HepG2 (cell line): ENCODE results near the gene MCM3AP. TPM values are rescaled to one million over a fixed set of nuclear protein-coding genes. Genes with fewer than 3 reads are reported as not detected.

ENCODE experiments used
- ATAC-seq: fragments of 200-7000 bp; cut with Tn5 transposase; 3 replicates; pipeline ENCODE4 v1.9.1; 2020; ENCODE audit warnings: mild to moderate bottlenecking, moderate library complexity
- BruUV-seq: library from RNA; stranded (reverse); fragments of 400-500 nt; replicated peaks from 2 replicates; lab custom pipeline; 2021; lab: Mats Ljungman, UMichigan
- CTCF ChIA-PET: fragments of 300-600 bp; formaldehyde crosslinking; extraction: SDS; loops from one replicate; lab custom pipeline; 2021; ENCODE audit warnings: low total read pairs, inconsistent platforms, low intra/inter-chr PET ratio; lab: Yijun Ruan, JAX
- POLR2A ChIA-PET: fragments of 350-600 bp; sonication (Branson Sonifier 250); formaldehyde crosslinking; loops from one replicate; lab custom pipeline; 2020; ENCODE audit warnings: antibody characterized with exemption, inconsistent platforms; lab: Yijun Ruan, JAX
- DNase-seq: peaks from one replicate; pipeline ENCODE4 v3.0.0-alpha.2; 2015; ENCODE audit warnings: low spot score
- FAIRE-seq: peaks from 3 replicates; lab custom pipeline; 2011; peaks lifted over from hg19 to GRCh38; lab: Jason Lieb, UNC
- H2AFZ ChIP-seq: one replicate; pipeline ENCODE4 v1.6.1; 2011; ENCODE audit warnings: low read length, inconsistent platforms
- H3K27ac ChIP-seq: fragments of 300-600 bp; 3 replicates; pipeline ENCODE4 v1.8.0; 2011; ENCODE audit warnings: mixed run types, mild to moderate bottlenecking, mixed read lengths, low read length, inconsistent platforms; ENCODE audit not compliant: insufficient read depth; ENCODE audit errors: extremely low read length
- H3K27me3 ChIP-seq, 2 experiments: fragments of 200-600 bp in 1 of 2; 2 replicates in 1 of 2; 3 replicates in 1 of 2; pipeline versions ENCODE4 v1.6.0 to v1.8.0; 2011; ENCODE audit warnings: low read length in 2 of 2, mild to moderate bottlenecking in 2 of 2, moderate library complexity in 2 of 2, inconsistent platforms in 1 of 2; ENCODE audit not compliant: insufficient read depth in 2 of 2, control insufficient read depth in 1 of 2
- H3K36me3 ChIP-seq, 2 experiments: fragments of 200-600 bp in 1 of 2; replicated peaks in 1 of 2; 2 replicates in 1 of 2; 3 replicates in 1 of 2; pipeline versions ENCODE4 v1.5.1 to v1.8.0; 2011; ENCODE audit warnings: low read length in 2 of 2, inconsistent platforms in 1 of 2; ENCODE audit not compliant: insufficient read depth in 2 of 2, control insufficient read depth in 1 of 2
- H3K4me1 ChIP-seq: 2 replicates; pipeline ENCODE4 v1.5.1; 2012; ENCODE audit warnings: low read length, inconsistent platforms; ENCODE audit not compliant: insufficient read depth
- H3K4me2 ChIP-seq: 2 replicates; pipeline ENCODE4 v1.6.0; 2011; ENCODE audit warnings: low read depth, low read length, inconsistent platforms
- H3K4me3 ChIP-seq, 3 experiments: fragments of 200-600 bp in 1 of 3; sonication (generic), shearing (Covaris generic) in 1 of 3; replicated peaks in 1 of 3; 2 replicates each; pipeline ENCODE4 v1.5.1; 2011 to 2016; ENCODE audit warnings: low read length in 3 of 3, inconsistent platforms in 2 of 3, low read depth in 2 of 3, mild to moderate bottlenecking in 2 of 3, control low read depth in 1 of 3, mixed read lengths in 1 of 3; ENCODE audit not compliant: insufficient read depth in 1 of 3
- H3K79me2 ChIP-seq: one replicate; pipeline ENCODE4 v1.6.1; 2011; ENCODE audit warnings: low read length, inconsistent platforms; ENCODE audit not compliant: insufficient read depth
- H3K9ac ChIP-seq: 2 replicates; pipeline ENCODE4 v1.6.0; 2011; ENCODE audit warnings: mild to moderate bottlenecking, low read depth, low read length, inconsistent platforms; ENCODE audit not compliant: insufficient read depth
- H3K9me3 ChIP-seq: 2 replicates; pipeline ENCODE4 v1.5.1; 2012; ENCODE audit warnings: mild to moderate bottlenecking, low read length
- H4K20me1 ChIP-seq: 2 replicates; pipeline ENCODE4 v1.6.0; 2011; ENCODE audit warnings: inconsistent platforms, mild to moderate bottlenecking, low read length, moderate library complexity; ENCODE audit not compliant: insufficient read depth
- DMAP1 ChIP-seq: IDR thresholded peaks from 2 replicates; pipeline ENCODE4 v1.6.1; 2016
- MAF1 ChIP-seq: sonication (generic); formaldehyde crosslinking; IDR thresholded peaks from 2 replicates; pipeline ENCODE4 v1.5.0; 2020; ENCODE audit warnings: missing genetic modification reagents, borderline replicate concordance
- RBM22 ChIP-seq: fragments of 200-400 bp; formaldehyde crosslinking; optimal IDR thresholded peaks from 2 replicates; pipeline ENCODE3; 2017; ENCODE audit warnings: mild to moderate bottlenecking, low read length, moderate library complexity
- ZNF264 ChIP-seq: sonication (generic); formaldehyde crosslinking; IDR thresholded peaks from 2 replicates; pipeline ENCODE4 v1.4.0; 2020; ENCODE audit warnings: missing genetic modification reagents
- ZNF629 ChIP-seq: sonication (generic); formaldehyde crosslinking; conservative IDR thresholded peaks from 2 replicates; pipeline ENCODE4 v1.5.0; 2020; ENCODE audit warnings: missing genetic modification reagents
- ZNF839 ChIP-seq: sonication (generic); formaldehyde crosslinking; IDR thresholded peaks from 2 replicates; pipeline ENCODE4 v1.4.0; 2020; ENCODE audit warnings: missing genetic modification reagents, mild to moderate bottlenecking, borderline replicate concordance
- WGBS: methylation state at CpG from one replicate; pipeline ENCODE4 v1.1.6; 2017; ENCODE audit warnings: low lambda C conversion rate; 5-methylcytosine and 5-hydroxymethylcytosine counted together
- in situ Hi-C: cut with HindIII; loops from 2 replicates; pipeline ENCODE4 v1.10.0; 2017; ENCODE audit warnings: low pct_unique_long_range_greater_than_20kb; ENCODE audit not compliant: extremely low pct_ligation_motif_present
- intact Hi-C: fragments of 100-400 bp; cut with micrococcal nuclease; formaldehyde crosslinking; loops from one replicate; pipeline ENCODE4 v1.10.0; 2022; ENCODE audit not compliant: unreplicated experiment
- polyA plus RNA-seq, 8 experiments: library from polyadenylated mRNA; depleted of rRNA in 3 of 8; stranded (reverse) in 7 of 8; unstranded in 1 of 8; fragments of >200 nt; fragmentation: Illumina TruSeq in 4 of 8; extraction: Trizol in 4 of 8; gene quantifications; 2 replicates each; pipeline versions ENCODE4 v1.2.1 to v1.2.3, GENCODE V29; 2011 to 2016; ENCODE audit warnings: low read depth in 4 of 8, missing spikeins in 1 of 8, mixed read lengths in 1 of 8; ENCODE audit not compliant: insufficient read depth in 1 of 8
- total RNA-seq, 5 experiments: library from RNA; depleted of rRNA; stranded (reverse); fragments of >200 nt; fragmentation: Illumina TruSeq; extraction: Trizol; gene quantifications; 2 replicates each; pipeline ENCODE4 v1.2.3, GENCODE V29; 2016; ENCODE audit warnings: low read depth in 1 of 5

The MCM3AP gene
- total and polyA plus RNA-seq, 2 of the 13 experiments (the other 11 are each of a cell fraction or from before 2014, with no cell fraction given): 27.0 to 54.7 TPM

- no peak overlapping the region for H3K9ac ChIP-seq
- BruUV-seq: no TSS peak
- no peak for FAIRE-seq
Measured at GRCh38 chr21:46246345-46246744, 39.1 kb downstream of the MCM3AP start.

GRCh38 chr21:46245213-46245915 is 40.0 kb downstream of the MCM3AP start:
- Histone ChIP-seq H3K4me1 (no peaks in the 10 kb centered on the region), H3K4me3 (no peak overlapping the region), H3K27me3 (no peaks in the 10 kb centered on the region), H4K20me1 (no peaks in the 10 kb centered on the region; the same call in 1 of the 2 replicates), H3K27ac (no peak overlapping the region), H3K9me3 (no peaks in the 10 kb centered on the region), H3K36me3 (peaks cover 42 to 89% of the 10 kb centered on the region in 2 experiments), H2AFZ (no peak overlapping the region), H3K4me2 (no peak overlapping the region)
- intact Hi-C loops: no loop called here
- FAIRE-seq (no peak), ATAC-seq (peak; percentile 72)
- CTCF ChIA-PET: no interaction called here
- POLR2A ChIA-PET: interaction anchor here (0.7 kb wide), 1 partner anchor 80 kb away, joined by 3 read pairs; no protein-coding TSS in a partner anchor
- WGBS: 67% methylated on average over 3 of the region's 3 CpGs
- BruUV-seq: no TSS peak
- no peak for TF ChIP-seq MAF1
- peak; percentile 29 for TF ChIP-seq RBM22
- TF ChIP-seq, all 625 proteins: peak for 1
- Histone ChIP-seq H3K79me2 (no peaks in the 10 kb centered on the region), H3K9ac (no peak overlapping the region)
- in situ Hi-C loops: no loop called here
- DNase-seq: no peak

More at GRCh38 chr21:46246345-46246744, 39.1 kb downstream of the MCM3AP start:
- intact Hi-C loops: no loop called here
- ChIA-PET CTCF (no interaction called here), POLR2A (interaction anchor here (0.7 kb wide), 1 partner anchor 79 kb away, joined by 3 read pairs; no protein-coding TSS in a partner anchor)
- no peaks in the 10 kb centered on the region for H3K4me1 ChIP-seq
- in situ Hi-C loops: no loop called here
- TF ChIP-seq RBM22: peak; percentile 23
- no peak for TF ChIP-seq DMAP1 (CRISPR knock-in tag)
- TF ChIP-seq ZNF264 (CRISPR knock-in tag): no peak
- TF ChIP-seq ZNF839 (CRISPR knock-in tag): no peak
- TF ChIP-seq ZNF629 (CRISPR knock-in tag): no peak
- 96% methylated on average over 6 of the region's 6 CpGs for WGBS
- no peaks in the 10 kb centered on the region for H3K9me3 ChIP-seq
- no peak overlapping the region for H3K4me3 ChIP-seq
- no peaks in the 10 kb centered on the region for H3K79me2 ChIP-seq
- H4K20me1 ChIP-seq: no peaks in the 10 kb centered on the region; the same call in 1 of the 2 replicates
- no peak for DNase-seq
- peaks cover 44 to 90% of the 10 kb centered on the region in 2 experiments for H3K36me3 ChIP-seq
- H3K4me2 ChIP-seq: no peak overlapping the region
- ATAC-seq: no peak
- H3K27ac ChIP-seq: no peak overlapping the region
- no peaks in the 10 kb centered on the region for H3K27me3 ChIP-seq
- no peak overlapping the region for H2AFZ ChIP-seq
